Kasumi-1 (cell line): Measurements from ENCODE around the gene E2F1.
"Not testable (repeated sequence)": the region's sequence is repeated elsewhere in the genome, so short reads cannot be mapped to it uniquely, and the experiment has no call there.

Experiments used
- DNase-seq, 2 experiments: peaks; one replicate each; lab custom pipeline; 2025; lab: John Stamatoyannopoulos, UW

Gene E2F1

GRCh38 chr20:33644313-33645071 is 41.7 kb downstream of the E2F1 start:
- DNase-seq, result no peak

GRCh38 chr20:33640287-33640686 is 45.9 kb downstream of the E2F1 start:
- DNase-seq, result no peak

- no peak for DNase-seq
These were observed 49.4 kb downstream of the E2F1 start for GRCh38 chr20:33636776-33637175.

GRCh38 chr20:33635341-33635740 is 50.8 kb downstream of the E2F1 start:
- no peak for DNase-seq

GRCh38 chr20:33631910-33632309 is 54.3 kb downstream of the E2F1 start:
- not testable (repeated sequence) for DNase-seq

GRCh38 chr20:33630507-33630906 is 55.7 kb downstream of the E2F1 start:
- DNase-seq, result no peak

GRCh38 chr20:33629979-33630378 is 56.2 kb downstream of the E2F1 start:
- no peak for DNase-seq

- no peak for DNase-seq
These were observed 56.7 kb downstream of the E2F1 start for GRCh38 chr20:33629533-33629932.

- DNase-seq, result no peak
These were observed 58.5 kb downstream of the E2F1 start for GRCh38 chr20:33627577-33628216.

GRCh38 chr20:33626190-33626589 is 60.0 kb downstream of the E2F1 start:
- DNase-seq, result no peak
